Liver (tissue), 9 donors: ENCODE results near the gene ENOX1. TPM values are rescaled to one million over a fixed set of nuclear protein-coding genes. Genes with fewer than 3 reads are reported as not detected.

Experiments
- DNase-seq: peaks from one replicate; pipeline ENCODE4 v3.0.0-alpha.2; 2017; ENCODE audit warnings: low spot score
- H3K27ac ChIP-seq, 2 donors: one replicate each; pipeline ENCODE4 v1.7.0; 2013; ENCODE audit warnings: inconsistent platforms in 2 of 2, low read length in 2 of 2, control low read depth in 1 of 2, low read depth in 1 of 2, mild to moderate bottlenecking in 1 of 2
- H3K27me3 ChIP-seq, 4 donors: one replicate each; pipeline versions ENCODE4 v1.6.1 to v1.7.0; 2013; ENCODE audit warnings: low read length in 3 of 4, inconsistent platforms in 1 of 4, mild to moderate bottlenecking in 1 of 4, moderate library complexity in 1 of 4; ENCODE audit not compliant: control insufficient read depth in 4 of 4, insufficient read depth in 4 of 4
- H3K36me3 ChIP-seq, 4 donors: one replicate each; pipeline versions ENCODE4 v1.6.1 to v1.7.0; 2013; ENCODE audit warnings: low read length in 3 of 4, mild to moderate bottlenecking in 3 of 4, low read depth in 1 of 4, moderate library complexity in 1 of 4; ENCODE audit not compliant: control insufficient read depth in 4 of 4, insufficient read depth in 3 of 4
- H3K4me1 ChIP-seq, 4 donors: one replicate each; pipeline versions ENCODE4 v1.6.1 to v1.7.0; 2013; ENCODE audit warnings: low read length in 3 of 4, mild to moderate bottlenecking in 3 of 4, moderate library complexity in 1 of 4; ENCODE audit not compliant: control insufficient read depth in 4 of 4, insufficient read depth in 4 of 4
- H3K4me3 ChIP-seq, 3 donors: one replicate each; pipeline versions ENCODE4 v1.6.1 to v1.7.0; 2013; ENCODE audit warnings: low read length in 3 of 3, control low read depth in 1 of 3, low read depth in 1 of 3, mild to moderate bottlenecking in 1 of 3
- H3K9ac ChIP-seq, 2 donors: one replicate each; pipeline ENCODE4 v1.7.0; 2013; ENCODE audit warnings: low read length in 2 of 2, mild to moderate bottlenecking in 2 of 2, moderate library complexity in 2 of 2, control low read depth in 1 of 2, low read depth in 1 of 2
- H3K9me3 ChIP-seq, 4 donors: one replicate each; pipeline versions ENCODE4 v1.6.1 to v1.7.0; 2013; ENCODE audit warnings: low read length in 3 of 4; ENCODE audit not compliant: control insufficient read depth in 4 of 4
- ATF3 ChIP-seq: IDR thresholded peaks from 2 replicates; pipeline ENCODE4 v1.6.1; 2016; ENCODE audit warnings: antibody characterized with exemption
- CTCF ChIP-seq: fragments of 150-350 bp; IDR thresholded peaks from 2 replicates; pipeline ENCODE4 v1.5.1; 2017; ENCODE audit warnings: improper control_type of control experiment, low read depth, low read length; ENCODE audit not compliant: missing input control
- EGR1 ChIP-seq, 2 donors: IDR thresholded peaks; 2 replicates each; pipeline ENCODE4 v1.6.1; 2016 to 2018; ENCODE audit warnings: antibody characterized with exemption in 2 of 2, low read depth in 2 of 2
- GABPA ChIP-seq, 2 donors: IDR thresholded peaks in 1 of 2; conservative IDR thresholded peaks in 1 of 2; 2 replicates each; pipeline ENCODE4 v1.6.1; 2016; ENCODE audit warnings: antibody characterized with exemption in 2 of 2, mild to moderate bottlenecking in 1 of 2, moderate library complexity in 1 of 2
- HNF4A ChIP-seq, 2 donors: conservative IDR thresholded peaks; 2 replicates each; pipeline ENCODE4 v1.6.1; 2016; ENCODE audit warnings: antibody characterized with exemption in 2 of 2, mild to moderate bottlenecking in 2 of 2
- HNF4G ChIP-seq: IDR thresholded peaks from 2 replicates; pipeline ENCODE4 v1.6.1; 2016; ENCODE audit warnings: antibody characterized with exemption
- JUND ChIP-seq, 2 donors: IDR thresholded peaks; 2 replicates each; pipeline ENCODE4 v1.6.1; 2016; ENCODE audit warnings: antibody characterized with exemption in 2 of 2
- NR2F2 ChIP-seq: IDR thresholded peaks from 2 replicates; pipeline ENCODE4 v1.6.1; 2016; ENCODE audit warnings: antibody characterized with exemption
- RAD21 ChIP-seq, 2 donors: IDR thresholded peaks; 2 replicates each; pipeline ENCODE4 v1.6.1; 2016; ENCODE audit warnings: antibody characterized with exemption in 2 of 2, mild to moderate bottlenecking in 2 of 2
- REST ChIP-seq: IDR thresholded peaks from 2 replicates; pipeline ENCODE4 v1.6.1; 2016; ENCODE audit warnings: antibody characterized with exemption, mild to moderate bottlenecking
- RXRA ChIP-seq, 2 donors: IDR thresholded peaks; 2 replicates each; pipeline ENCODE4 v1.6.1; 2017 to 2018; ENCODE audit warnings: antibody characterized with exemption in 2 of 2, mild to moderate bottlenecking in 1 of 2
- TAF1 ChIP-seq: conservative IDR thresholded peaks from 2 replicates; pipeline ENCODE4 v1.6.1; 2016; ENCODE audit warnings: antibody characterized with exemption, mild to moderate bottlenecking
- ZBTB33 ChIP-seq: IDR thresholded peaks from 2 replicates; pipeline ENCODE4 v1.6.1; 2016; ENCODE audit warnings: antibody characterized with exemption
- WGBS: extraction: QIAGEN DNeasy Blood & Tissue Kit; methylation state at CpG from one replicate; pipeline ENCODE4 v1.1.7; 2013; 5-methylcytosine and 5-hydroxymethylcytosine counted together
- polyA plus RNA-seq, 2 donors: library from polyadenylated mRNA; stranded (reverse) in 1 of 2; unstranded in 1 of 2; fragments of 200-250 nt in 1 of 2; fragments of >200 nt in 1 of 2; fragmentation: Nextera tagmentation in 1 of 2; extraction: Ambion mirVana in 1 of 2; gene quantifications; one replicate each; pipeline versions ENCODE4 v1.2.1 to v1.2.3, GENCODE V29; 2013 to 2015
- total RNA-seq, 2 donors: library from RNA; depleted of rRNA; stranded (reverse); fragments of >200 nt; gene quantifications; one replicate each; pipeline ENCODE4 v1.2.3, GENCODE V29; 2014
- donor health status: healthy.
- donor health status: healthy.
- donor health status: healthy.
- donor health status: healthy.
- donor health status: healthy.

ENOX1 gene
- total and polyA plus RNA-seq, 4 donors: 0.02 to 0.33 (median 0.08) TPM; not detected in 1

GRCh38 chr13:43204591-43204990 lies 582.2 kb downstream of the ENOX1 start (continued):
- no peak for TF ChIP-seq CTCF
- TF ChIP-seq HNF4G: no peak
- no peak for TF ChIP-seq ATF3

GRCh38 chr13:43203781-43204180 lies 583.0 kb downstream of the ENOX1 start:
- Histone ChIP-seq H3K27ac (no peak overlapping the region), H3K9me3 (peaks cover 0 to 6% (median 2%) of the 10 kb centered on the region in 4 donors), H3K27me3 (no peaks in the 10 kb centered on the region), H3K36me3 (no peaks in the 10 kb centered on the region), H3K4me1 (no peaks in the 10 kb centered on the region), H3K9ac (no peak overlapping the region), H3K4me3 (no peak overlapping the region)
- 78% methylated on average over 1 of the region's 1 CpG for WGBS
- no peak for TF ChIP-seq TAF1
- no peak for TF ChIP-seq CTCF
- no peak for TF ChIP-seq ZBTB33
- TF ChIP-seq HNF4G: no peak
- TF ChIP-seq RXRA (IDR thresholded peaks at IDR 0.05): no peak
- no peak for TF ChIP-seq JUND (IDR thresholded peaks at IDR 0.05)
- TF ChIP-seq GABPA (IDR thresholded peaks at IDR 0.05 in 1 of 2, conservative IDR thresholded peaks at IDR 0.05 in 1 of 2): no peak
- no peak for TF ChIP-seq RAD21 (IDR thresholded peaks at IDR 0.05)
- no peak for TF ChIP-seq HNF4A (conservative IDR thresholded peaks at IDR 0.05)
- TF ChIP-seq REST: no peak
- no peak for TF ChIP-seq ATF3
- no peak for TF ChIP-seq EGR1 (IDR thresholded peaks at IDR 0.05; ENCODE audit: low read depth in 2 of 2)
- no peak for TF ChIP-seq NR2F2
- DNase-seq: no peak
